HG03045 (cell line): Measurements from ENCODE around the gene GUCA2A.
"Not testable (repeated sequence)": the region's sequence is repeated elsewhere in the genome, so short reads cannot be mapped to it uniquely, and the experiment has no call there.

Experiments used
- ATAC-seq: cut with Tn5 transposase; IDR thresholded peaks from one replicate; pipeline ENCODE4 v1.9.1; 2021; ENCODE audit warnings: mild to moderate bottlenecking, moderate library complexity; ENCODE audit not compliant: unreplicated experiment

GUCA2A gene, protein sequence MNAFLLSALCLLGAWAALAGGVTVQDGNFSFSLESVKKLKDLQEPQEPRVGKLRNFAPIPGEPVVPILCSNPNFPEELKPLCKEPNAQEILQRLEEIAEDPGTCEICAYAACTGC

DNA sequence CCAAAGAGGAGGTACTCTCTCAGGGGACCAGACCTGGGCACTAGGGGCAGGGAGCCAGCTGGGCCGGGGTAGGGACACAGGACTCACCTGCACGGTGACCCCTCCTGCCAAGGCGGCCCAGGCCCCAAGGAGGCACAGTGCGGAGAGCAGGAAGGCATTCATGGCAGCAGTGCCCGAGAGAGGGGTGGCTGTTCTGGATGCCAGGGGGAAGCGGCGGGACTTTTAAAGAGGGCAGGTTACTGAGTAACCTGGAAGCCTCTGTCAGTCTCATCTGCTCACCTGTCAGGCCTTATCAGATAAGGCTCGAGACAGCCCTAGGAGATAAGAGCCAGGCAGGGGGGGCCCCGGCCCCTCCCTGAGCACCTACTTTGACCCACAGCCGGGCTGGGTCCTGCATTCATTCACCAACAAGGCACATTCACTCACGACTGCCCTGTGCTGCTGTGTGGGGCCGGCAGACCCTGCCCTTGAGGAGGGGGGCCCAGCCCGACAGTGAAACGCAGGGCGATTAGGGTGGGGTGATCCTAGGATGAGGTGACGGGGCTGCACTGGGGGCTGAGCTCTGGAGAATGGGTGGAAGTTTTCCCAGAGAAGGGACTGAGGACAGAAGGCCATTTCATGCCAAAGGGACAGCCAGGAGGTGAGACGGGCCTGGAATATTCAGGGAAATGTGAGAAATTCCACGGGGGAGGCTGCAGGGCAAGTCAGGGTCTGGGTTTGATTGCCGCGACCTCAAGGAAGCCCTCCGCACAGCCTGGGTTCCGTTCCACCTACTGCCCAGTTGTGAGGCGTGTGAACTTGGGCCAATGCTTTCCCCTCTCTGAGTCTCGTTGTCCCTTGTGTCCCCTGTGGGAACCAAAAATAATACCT is at the start of gene GUCA2A:
TSS of gene GUCA2A (minus strand) at position 195 of the 870 bp plus-strand sequence. CDS start at position 162, 33 bp downstream.
- ATAC-seq, result no peak

DNA sequence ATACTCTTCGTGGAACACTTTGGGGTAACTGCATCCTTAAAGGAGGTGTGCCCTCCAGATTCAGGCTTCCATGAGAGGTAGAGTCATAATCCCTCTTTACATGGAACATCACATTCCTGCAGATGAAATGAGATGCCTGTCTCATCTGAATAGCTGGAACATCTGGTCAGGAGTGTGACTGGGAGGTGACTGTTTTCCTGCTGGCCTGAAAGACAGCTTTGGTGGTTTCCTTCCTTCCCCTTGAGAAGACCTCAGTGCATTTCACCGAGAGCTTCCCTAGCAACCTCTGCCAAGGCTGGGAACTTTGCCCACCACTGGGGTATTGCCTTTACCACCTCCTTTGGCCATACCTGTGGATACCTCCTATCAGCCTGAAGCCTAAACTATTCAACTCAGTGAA is 46.7 kb upstream of the GUCA2A start:
- ATAC-seq, result no peak

DNA sequence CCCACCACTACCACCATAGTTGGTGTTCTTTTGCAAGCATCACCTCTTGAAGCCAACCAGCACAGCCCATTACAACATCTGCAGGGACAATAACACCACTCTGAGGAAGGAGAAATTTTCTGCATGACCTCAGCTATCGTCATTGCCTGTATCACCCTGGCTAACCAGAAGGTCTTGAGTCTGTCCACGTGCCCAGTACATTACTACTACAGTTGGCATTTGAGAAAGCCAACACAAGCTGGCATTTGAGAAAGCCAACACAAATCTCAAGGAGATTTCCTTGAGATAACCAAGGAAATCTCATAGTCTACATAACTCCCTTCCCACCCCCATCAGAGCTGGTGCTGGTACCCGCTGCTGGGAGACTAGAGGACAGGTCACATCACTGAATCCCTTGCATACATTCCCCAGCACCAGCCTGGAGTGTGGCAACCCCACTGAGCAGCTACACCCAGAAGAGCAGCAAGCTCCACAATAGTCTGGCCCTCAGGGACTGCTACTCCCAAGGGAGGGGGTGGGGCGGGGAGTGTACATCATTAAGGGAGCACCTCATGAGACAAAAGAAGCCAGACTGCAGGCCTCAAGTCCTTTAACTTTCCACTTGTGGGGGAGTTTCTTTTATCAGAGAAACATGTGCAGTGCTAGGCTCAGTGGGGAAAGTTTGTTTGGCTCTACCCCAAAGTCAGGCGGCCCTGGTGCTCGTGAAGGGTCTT is 46.0 kb upstream of the GUCA2A start:
- ATAC-seq, result no peak

GRCh38 chr1:42209526-42210251 is 45.1 kb upstream of the GUCA2A start:
- ATAC-seq, result no peak

GRCh38 chr1:42206930-42207329 is 42.4 kb upstream of the GUCA2A start:
- ATAC-seq, result not testable (repeated sequence)

- no peak for ATAC-seq
Observed at GRCh38 chr1:42206164-42206563, 41.6 kb upstream of the GUCA2A start.

DNA sequence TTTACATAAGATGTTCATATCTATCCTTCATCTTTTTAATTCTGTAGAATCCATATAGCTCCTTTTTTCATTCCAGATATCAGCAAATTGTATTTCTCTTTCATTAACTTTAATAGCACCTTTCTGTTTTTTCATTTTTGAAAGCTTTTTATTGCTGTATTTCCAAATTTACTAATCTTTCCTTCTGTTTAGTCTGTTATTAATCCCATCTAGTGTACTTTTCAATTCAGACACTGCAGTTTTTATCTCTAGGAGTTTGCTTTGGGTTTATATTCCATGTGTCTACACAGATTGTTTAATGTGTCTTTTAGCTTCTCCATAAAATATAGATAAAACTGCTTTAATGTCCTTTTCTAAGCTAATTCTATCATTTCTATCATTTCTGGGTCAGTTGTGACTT is 37.4 kb upstream of the GUCA2A start:
- no peak for ATAC-seq

DNA sequence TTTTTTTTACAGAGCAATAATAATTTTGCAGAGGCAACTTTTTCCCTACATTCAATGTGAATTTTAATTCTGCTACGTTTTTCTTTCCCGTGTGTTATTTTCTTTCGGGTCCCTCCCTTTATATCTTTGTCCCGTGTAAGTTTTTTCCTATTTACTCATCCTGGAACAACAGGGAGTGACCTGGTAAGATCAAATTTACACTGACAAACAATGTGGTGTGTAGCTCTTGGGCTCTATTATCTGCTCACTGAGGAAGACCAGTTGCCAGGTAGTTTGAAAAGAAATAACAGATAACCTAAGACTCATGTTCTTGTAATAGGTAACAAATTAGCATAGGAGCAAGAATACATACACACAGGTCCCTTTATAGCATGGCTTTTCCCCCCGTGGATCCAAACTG is 33.7 kb upstream of the GUCA2A start:
- ATAC-seq, result no peak

DNA sequence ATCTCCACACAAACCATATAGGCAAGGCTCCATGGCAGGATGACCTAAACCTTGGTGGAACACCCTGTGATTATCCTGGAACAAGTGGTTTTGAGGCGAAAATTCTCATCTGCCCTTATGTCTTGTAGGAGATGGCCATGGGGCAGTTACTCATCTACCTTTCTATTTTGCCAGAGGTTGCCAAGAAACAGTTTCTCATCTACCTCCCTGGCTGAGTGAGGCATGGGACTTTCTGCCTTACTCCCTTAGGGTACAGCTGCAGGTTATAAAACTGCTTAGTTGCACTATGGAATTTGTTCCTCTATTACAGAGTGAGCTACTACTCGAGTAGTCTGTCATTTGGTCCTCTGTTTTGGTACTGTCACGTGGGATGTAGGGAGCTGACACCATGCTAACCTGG is 31.3 kb upstream of the GUCA2A start:
- no peak for ATAC-seq

DNA sequence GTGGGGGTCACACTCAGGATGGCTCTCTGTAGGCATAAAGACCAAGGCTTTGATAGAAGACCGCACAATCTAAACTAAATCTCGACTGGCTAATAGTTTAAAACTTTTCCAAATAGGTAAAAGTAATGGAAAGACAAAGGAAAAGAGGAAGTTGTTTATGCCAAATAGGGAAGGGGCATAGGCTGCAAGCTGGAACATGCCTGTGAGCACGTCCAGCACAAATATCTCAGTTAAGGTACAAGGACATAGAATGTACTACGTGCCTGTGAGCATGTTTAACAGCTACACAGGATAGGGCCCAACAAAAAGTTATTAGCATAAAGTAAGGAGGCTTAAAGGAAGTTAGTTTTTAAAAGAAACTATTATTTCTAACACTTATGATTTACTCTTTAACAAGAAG is 27.6 kb upstream of the GUCA2A start:
- no peak for ATAC-seq

- ATAC-seq, result no peak
Observed at GRCh38 chr1:42191319-42191718, 26.8 kb upstream of the GUCA2A start.

DNA sequence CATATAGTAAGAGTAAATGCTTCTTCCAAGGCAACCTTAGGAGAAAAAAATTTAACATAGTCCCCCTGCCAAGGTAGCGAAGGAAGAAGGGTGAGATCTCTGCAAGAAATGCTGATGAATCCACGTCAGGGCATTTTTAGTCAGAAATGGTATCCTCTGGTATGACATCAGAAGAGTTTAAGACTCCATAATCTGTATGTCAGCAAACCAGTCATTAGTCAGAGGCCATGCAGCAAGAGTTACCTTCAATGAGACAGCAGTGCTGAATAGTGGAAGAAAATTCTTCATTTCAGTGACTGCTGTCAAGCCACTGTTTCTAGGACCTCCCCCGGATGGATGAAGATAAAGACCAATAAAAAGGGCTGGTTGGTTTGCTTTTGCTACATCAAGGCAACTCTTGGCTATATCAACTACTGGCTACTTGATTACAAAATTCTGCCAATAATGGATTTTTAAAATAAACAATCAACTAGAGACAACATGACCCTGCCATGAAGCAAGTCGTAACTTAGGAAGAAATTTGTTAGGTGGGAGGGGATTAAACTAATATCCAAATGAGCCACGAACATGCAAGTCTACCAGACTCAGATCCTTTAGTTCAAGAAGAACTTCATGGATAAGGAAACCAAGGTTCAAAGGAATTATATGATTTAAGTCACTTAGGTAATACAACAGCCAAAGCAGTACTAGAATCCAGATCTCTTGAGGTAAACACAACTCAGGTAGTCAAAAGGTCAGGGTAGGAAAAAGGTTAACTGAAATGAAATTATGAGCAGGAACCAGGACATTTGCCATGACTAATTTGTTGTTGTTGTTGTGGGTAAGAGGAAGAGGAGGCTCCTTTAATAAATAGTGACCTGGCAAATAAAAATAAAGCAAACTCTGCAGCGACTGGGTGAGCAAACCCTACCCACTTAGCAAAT is 25.6 kb upstream of the GUCA2A start:
- no peak for ATAC-seq

DNA sequence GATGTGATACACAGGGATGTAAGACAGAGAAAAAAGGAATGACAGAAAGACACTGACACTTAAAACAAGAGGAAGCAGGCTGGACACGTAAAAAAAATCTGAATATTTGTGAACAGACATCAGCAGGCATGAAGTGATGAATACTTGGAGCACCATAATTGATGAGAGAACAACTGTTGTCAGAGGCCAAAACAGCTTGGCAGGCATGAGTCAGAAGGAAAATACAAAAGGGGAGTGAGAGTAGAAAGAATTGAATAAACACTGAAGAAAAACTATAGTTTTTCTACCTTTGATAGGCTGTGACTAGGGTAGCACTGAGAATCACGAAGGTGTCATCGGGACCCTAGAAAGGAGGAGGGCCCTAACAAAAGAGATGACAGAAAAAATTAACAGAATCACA is 21.6 kb upstream of the GUCA2A start:
- ATAC-seq, result no peak

DNA sequence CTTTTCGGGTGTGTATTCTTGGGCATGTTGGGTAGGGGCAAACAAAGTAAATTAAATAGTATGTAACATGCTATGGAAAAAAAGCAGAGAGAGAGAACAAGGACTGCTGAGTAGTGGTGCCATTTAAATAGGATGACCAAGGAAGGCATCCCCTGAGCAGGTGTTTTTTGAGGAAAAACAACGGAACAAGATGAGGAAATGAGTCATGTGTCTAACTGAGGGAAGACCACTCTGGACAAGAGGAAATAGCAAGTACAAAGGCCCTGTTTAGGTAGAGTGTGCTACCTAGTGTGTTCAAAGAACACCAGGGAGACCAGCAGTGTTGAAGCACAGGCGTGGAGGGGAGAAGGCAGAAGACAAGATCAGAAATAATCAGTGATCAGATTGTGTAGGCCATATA is 20.1 kb upstream of the GUCA2A start:
- no peak for ATAC-seq

GRCh38 chr1:42183957-42184268 is 19.4 kb upstream of the GUCA2A start:
- no peak for ATAC-seq

- ATAC-seq, result no peak
Observed at GRCh38 chr1:42183210-42183956, 18.8 kb upstream of the GUCA2A start.

GRCh38 chr1:42181687-42182086 is 17.1 kb upstream of the GUCA2A start:
- no peak for ATAC-seq

DNA sequence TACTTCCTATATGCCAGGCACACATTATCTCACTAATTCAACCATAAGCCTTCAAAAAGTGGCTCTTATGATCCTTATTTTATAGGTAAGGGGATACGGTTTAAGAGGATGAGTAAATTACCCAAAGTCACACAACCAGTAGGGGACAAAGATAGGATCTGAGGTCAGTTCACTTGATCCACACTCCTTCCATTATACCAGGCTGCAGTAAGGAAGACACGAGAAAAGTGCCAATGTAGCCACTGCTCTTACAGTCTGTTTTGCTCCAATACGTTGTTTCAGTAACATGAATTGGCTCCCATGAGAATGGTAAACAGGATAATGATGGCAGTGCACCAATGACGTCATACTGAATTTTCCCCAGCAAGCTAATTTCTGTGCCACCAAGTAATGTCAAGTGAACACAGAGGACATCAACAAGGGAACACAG is 15.4 kb upstream of the GUCA2A start:
- no peak for ATAC-seq

DNA sequence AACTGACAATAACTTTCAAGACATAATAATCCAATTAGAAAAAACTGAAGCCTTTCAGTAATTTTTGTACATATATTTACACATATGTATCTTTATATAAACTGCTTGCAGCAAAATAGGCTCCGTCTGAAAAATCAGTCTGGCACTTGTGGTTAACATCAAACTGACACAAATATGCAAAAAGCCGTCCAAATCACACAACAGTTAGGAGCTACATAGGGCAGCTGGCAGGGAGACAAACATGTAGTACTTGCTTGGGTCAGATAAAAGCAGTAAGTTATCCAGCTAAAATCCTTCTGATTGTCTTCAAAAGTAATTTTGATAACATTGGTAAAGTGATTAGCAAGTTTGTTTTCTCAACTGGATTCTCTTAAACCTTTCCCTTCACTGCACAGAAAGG is 14.7 kb upstream of the GUCA2A start:
- ATAC-seq, result no peak

- no peak for ATAC-seq
Observed at GRCh38 chr1:42178249-42178648, 13.7 kb upstream of the GUCA2A start.
